ENCODE results near the gene AZGP1. TPM values are rescaled to one million over a fixed set of nuclear protein-coding genes. Genes with fewer than 3 reads are reported as not detected.

The AZGP1 gene
- polyA plus RNA-seq, 1 donor (not counting 4 experiments of a cell fraction or from before 2014, with no cell fraction given), result 1.3 TPM

GRCh38 chr7:99928188-99928587, 47.6 kb downstream of the AZGP1 start:
- no peak overlapping the region for H3K4me2 ChIP-seq (ENCODE audit: control insufficient read depth, extremely low read depth, insufficient read depth, low read depth, low read length)
- H3K4me1 ChIP-seq (ENCODE audit: control insufficient read depth, extremely low read depth, insufficient read depth, low read length), result peaks cover 10% of the 10 kb centered on the region
- H3K9ac ChIP-seq (ENCODE audit: control insufficient read depth, extremely low read depth, insufficient read depth, low read length), result no peak overlapping the region
- H3K36me3 ChIP-seq (ENCODE audit: control insufficient read depth in 2 of 2, extremely low read depth in 1 of 2, insufficient read depth in 2 of 2, low read length in 2 of 2), result no peaks in the 10 kb centered on the region
- dilution Hi-C loops (cut with MboI; ENCODE audit: extremely low pct_ligation_motif_present, low sequenced_read_pairs), result no loop called here
- no peak overlapping the region for H2AFZ ChIP-seq (ENCODE audit: control insufficient read depth, low read length)
- no peak for TF ChIP-seq CTCF (optimal IDR thresholded peaks at IDR 0.05 in 1 of 3, IDR thresholded peaks at IDR 0.05 in 1 of 3, conservative IDR thresholded peaks at IDR 0.05 in 1 of 3; ENCODE audit: extremely low read depth in 1 of 3, insufficient read depth in 2 of 3, low read length in 3 of 3)
- no peak for TF ChIP-seq EZH2 (IDR thresholded peaks at IDR 0.05; ENCODE audit: low read length)
- H3K9me3 ChIP-seq (ENCODE audit: control insufficient read depth, low read depth, low read length), result no peaks in the 10 kb centered on the region
- DNase-seq (ENCODE audit: low read depth, low spot score) (no peak), FAIRE-seq (no peak)
- no peaks in the 10 kb centered on the region for H4K20me1 ChIP-seq (ENCODE audit: control insufficient read depth, extremely low read depth, insufficient read depth, low read length)
- H3K9me1 ChIP-seq (ENCODE audit: control insufficient read depth, extremely low read depth, insufficient read depth, low read length), result no peaks in the 10 kb centered on the region
- no peaks in the 10 kb centered on the region for H3K79me2 ChIP-seq (ENCODE audit: control insufficient read depth, insufficient read depth, low read length)
- no peak overlapping the region for H3K27ac ChIP-seq (ENCODE audit: control insufficient read depth, insufficient read depth, low read length)
- no peak overlapping the region for H3K4me3 ChIP-seq (ENCODE audit: control insufficient read depth in 2 of 3, extremely low read depth in 1 of 3, insufficient read depth in 2 of 3, low read depth in 1 of 3, low read length in 3 of 3)
- peaks cover 4% of the 10 kb centered on the region for H3K27me3 ChIP-seq (ENCODE audit: control insufficient read depth, extremely low read depth, insufficient read depth, low read length)

GRCh38 chr7:99927536-99927935, 48.3 kb downstream of the AZGP1 start:
- dilution Hi-C loops (cut with MboI; ENCODE audit: extremely low pct_ligation_motif_present, low sequenced_read_pairs), result no loop called here
- no peaks in the 10 kb centered on the region for H3K9me3 ChIP-seq (ENCODE audit: control insufficient read depth, low read depth, low read length)
- no peak overlapping the region for H3K4me3 ChIP-seq (ENCODE audit: control insufficient read depth in 2 of 3, extremely low read depth in 1 of 3, insufficient read depth in 2 of 3, low read depth in 1 of 3, low read length in 3 of 3)
- H3K36me3 ChIP-seq (ENCODE audit: control insufficient read depth in 2 of 2, extremely low read depth in 1 of 2, insufficient read depth in 2 of 2, low read length in 2 of 2), result no peaks in the 10 kb centered on the region
- TF ChIP-seq EZH2 (IDR thresholded peaks at IDR 0.05; ENCODE audit: low read length), result no peak
- no peak for TF ChIP-seq CTCF (optimal IDR thresholded peaks at IDR 0.05 in 1 of 3, IDR thresholded peaks at IDR 0.05 in 1 of 3, conservative IDR thresholded peaks at IDR 0.05 in 1 of 3; ENCODE audit: extremely low read depth in 1 of 3, insufficient read depth in 2 of 3, low read length in 3 of 3)
- DNase-seq (ENCODE audit: low read depth, low spot score) (no peak), FAIRE-seq (no peak)
- H3K79me2 ChIP-seq (ENCODE audit: control insufficient read depth, insufficient read depth, low read length), result no peaks in the 10 kb centered on the region
- no peak overlapping the region for H3K27ac ChIP-seq (ENCODE audit: control insufficient read depth, insufficient read depth, low read length)
- H3K27me3 ChIP-seq (ENCODE audit: control insufficient read depth, extremely low read depth, insufficient read depth, low read length), result peaks cover 4% of the 10 kb centered on the region
- peaks cover 10% of the 10 kb centered on the region for H3K4me1 ChIP-seq (ENCODE audit: control insufficient read depth, extremely low read depth, insufficient read depth, low read length)
- no peaks in the 10 kb centered on the region for H3K9me1 ChIP-seq (ENCODE audit: control insufficient read depth, extremely low read depth, insufficient read depth, low read length)
- H3K4me2 ChIP-seq (ENCODE audit: control insufficient read depth, extremely low read depth, insufficient read depth, low read depth, low read length), result no peak overlapping the region
- H2AFZ ChIP-seq (ENCODE audit: control insufficient read depth, low read length), result no peak overlapping the region
- no peak overlapping the region for H3K9ac ChIP-seq (ENCODE audit: control insufficient read depth, extremely low read depth, insufficient read depth, low read length)
- H4K20me1 ChIP-seq (ENCODE audit: control insufficient read depth, extremely low read depth, insufficient read depth, low read length), result no peaks in the 10 kb centered on the region
